MM.1S (cell line): ENCODE data around the gene FOXP1.

Source experiments
- CTCF ChIP-seq: fragments of 300-600 bp; sonication (generic); IDR thresholded peaks from 2 replicates; pipeline ENCODE4 v1.5.1; 2016; ENCODE audit warnings: antibody characterized with exemption, low read length, mixed read lengths
- EZH2 ChIP-seq: fragments of 300-600 bp; sonication (generic); optimal IDR thresholded peaks from 2 replicates; pipeline ENCODE3; 2017; ENCODE audit warnings: low read depth, mild to moderate bottlenecking, antibody characterized with exemption, low read length, mixed read lengths
- EZH2phosphoT487 ChIP-seq: fragments of 300-600 bp; sonication (generic); IDR thresholded peaks from 2 replicates; pipeline ENCODE4 v1.6.1; 2018; ENCODE audit warnings: antibody characterized with exemption, low read length

GRCh38 chr3:71398157-71398836 lies 185.2 kb downstream of the FOXP1 start:
- no peak for TF ChIP-seq EZH2
- no peak for TF ChIP-seq CTCF
- TF ChIP-seq EZH2phosphoT487: no peak
